Fibroblast of skin of abdomen (primary cell): ENCODE results near the gene SETSIP. TPM values are rescaled to one million over a fixed set of nuclear protein-coding genes. Genes with fewer than 3 reads are reported as not detected.
"Not testable (repeated sequence)": the region's sequence is repeated elsewhere in the genome, so short reads cannot be mapped to it uniquely, and the experiment has no call there.

ENCODE experiments used
- DNase-seq: peaks from one replicate; pipeline ENCODE4 v3.0.0-alpha.2; 2013
- polyA plus RNA-seq, 2 experiments: library from polyadenylated mRNA; unstranded; fragments of 120-200 nt; gene quantifications; one replicate each; pipeline ENCODE4 v1.2.1, GENCODE V29; 2013; ENCODE audit not compliant: insufficient read length in 2 of 2

SETSIP gene, protein sequence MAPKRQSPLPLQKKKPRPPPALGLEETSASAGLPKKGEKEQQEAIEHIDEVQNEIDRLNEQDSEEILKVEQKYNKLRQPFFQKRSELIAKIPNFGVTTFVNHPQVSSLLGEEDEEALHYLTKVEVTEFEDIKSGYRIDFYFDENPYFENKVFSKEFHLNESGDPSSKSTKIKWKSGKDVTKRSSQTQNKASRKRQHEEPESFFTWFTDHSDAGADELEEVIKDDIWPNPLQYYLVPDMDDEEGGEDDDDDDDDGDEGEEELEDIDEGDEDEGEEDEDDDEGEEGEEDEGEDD
- 0.39 TPM for polyA plus RNA-seq (2013, experiment 1 of 2; ENCODE audit: insufficient read length)
- 0.47 TPM for polyA plus RNA-seq (2013, experiment 2 of 2; ENCODE audit: insufficient read length)

GRCh38 chr1:92075311-92075710 lies at the start of gene SETSIP:
Gene SETSIP (minus strand): TSS chr1:92075411. CDS start chr1:92075411, 0 bp downstream.
- no peak for DNase-seq

GRCh38 chr1:92123868-92124267 lies 48.7 kb upstream of the SETSIP start:
- DNase-seq = no peak

- no peak for DNase-seq
Measured at GRCh38 chr1:92118826-92119225, 43.6 kb upstream of the SETSIP start.

DNA sequence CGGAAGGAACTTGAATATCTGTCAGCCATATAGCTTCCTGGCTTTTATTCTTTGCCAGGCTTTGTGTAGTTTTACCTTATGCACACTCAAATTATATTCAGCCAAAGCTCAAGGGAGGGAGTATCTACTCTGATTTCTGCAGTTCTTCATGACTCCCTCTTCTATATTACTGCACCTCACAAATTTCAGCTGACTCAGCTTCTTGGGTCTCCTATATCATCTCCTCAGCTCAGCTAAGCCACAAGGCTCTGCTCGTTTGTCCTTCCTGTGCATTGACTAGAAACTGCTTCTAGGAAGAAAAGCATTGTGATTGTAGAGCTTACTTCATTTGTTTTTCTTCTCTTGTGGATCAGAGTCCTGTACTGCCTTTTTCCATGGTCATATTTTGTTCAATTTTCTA lies 42.3 kb upstream of the SETSIP start:
- no peak for DNase-seq

DNA sequence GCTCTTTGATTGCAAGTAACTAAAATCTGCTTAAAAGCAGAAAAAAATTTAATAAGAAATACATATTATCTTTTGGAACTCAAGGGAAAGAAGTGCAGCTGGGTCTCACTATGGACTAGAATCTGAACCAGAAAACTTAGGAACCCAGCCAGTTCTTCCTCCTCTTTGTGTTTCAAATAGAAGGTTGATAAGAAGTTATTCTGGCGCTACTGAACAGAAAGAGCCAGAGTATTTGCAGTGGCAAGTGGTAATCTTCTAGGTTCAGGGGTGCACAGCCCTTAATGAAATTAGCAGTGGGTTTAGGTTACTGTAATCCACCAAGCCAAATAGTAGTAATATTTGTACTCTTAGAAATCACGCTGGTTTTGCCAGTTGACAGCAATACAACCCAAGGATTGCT lies 33.4 kb upstream of the SETSIP start:
- no peak for DNase-seq

DNA sequence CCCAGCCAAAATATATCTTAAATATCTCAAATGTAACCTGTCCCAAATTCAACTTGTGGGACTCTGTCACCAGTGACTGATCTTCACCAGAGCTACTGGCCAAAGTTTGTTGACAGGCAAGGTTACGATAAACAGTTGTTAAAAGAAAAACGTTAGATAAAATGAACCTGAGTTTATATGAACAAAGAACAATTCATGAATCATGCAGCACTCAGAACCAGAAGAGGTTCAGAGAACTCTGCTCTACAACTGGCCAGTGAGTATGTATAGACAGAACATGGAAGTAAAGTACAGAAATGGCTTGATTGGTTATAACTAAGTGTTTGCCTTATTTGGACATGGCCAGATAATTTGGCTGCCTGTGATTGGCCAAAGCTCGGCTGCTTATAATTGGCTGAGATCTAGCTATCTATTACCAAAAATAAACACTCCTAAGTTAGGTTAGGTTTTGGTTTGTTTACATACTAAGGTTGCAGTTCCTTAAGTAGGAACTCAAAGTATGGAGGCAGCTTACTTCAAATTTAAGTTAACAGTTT lies 30.4 kb upstream of the SETSIP start:
- DNase-seq = no peak

DNA sequence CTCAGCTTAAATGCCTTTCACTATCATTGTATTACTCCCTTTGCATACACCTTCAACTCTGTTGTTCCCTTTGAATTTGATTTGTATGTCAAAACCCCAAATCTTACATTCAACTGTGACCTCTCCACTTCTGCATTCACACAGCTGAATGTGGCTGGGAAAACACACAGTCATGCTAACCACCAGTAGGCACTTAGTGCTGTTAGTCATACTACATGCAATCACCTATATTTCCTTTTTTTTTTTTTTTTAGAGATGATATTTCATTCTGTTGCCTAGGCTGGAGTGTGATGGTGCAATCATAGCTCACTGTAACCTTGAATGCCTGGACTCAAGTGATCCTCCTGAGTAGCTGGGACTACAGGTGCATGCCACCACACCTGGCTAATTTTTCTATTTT lies 21.1 kb upstream of the SETSIP start:
- no peak for DNase-seq

DNA sequence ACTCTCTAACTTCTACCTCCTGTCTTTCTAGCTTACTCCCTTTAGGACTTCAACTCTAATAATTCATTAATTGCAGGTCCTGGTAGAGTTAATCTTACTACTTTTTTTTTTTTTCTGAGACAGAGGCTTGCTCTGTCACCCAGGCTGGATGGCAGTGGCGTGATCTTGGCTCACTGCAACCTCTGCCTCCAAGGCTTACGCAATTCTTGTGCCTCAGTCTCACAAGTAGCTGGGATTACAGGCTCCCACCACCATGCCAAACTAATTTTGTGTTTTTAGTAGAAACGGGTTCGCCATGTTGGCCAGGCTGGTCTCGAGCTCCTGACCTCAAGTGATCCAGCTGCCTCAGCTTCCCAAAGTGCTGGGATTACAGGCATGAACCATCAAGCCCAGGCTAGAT lies 20.7 kb upstream of the SETSIP start:
- DNase-seq = no peak

GRCh38 chr1:92094595-92094994 lies 19.4 kb upstream of the SETSIP start:
- no peak for DNase-seq

DNA sequence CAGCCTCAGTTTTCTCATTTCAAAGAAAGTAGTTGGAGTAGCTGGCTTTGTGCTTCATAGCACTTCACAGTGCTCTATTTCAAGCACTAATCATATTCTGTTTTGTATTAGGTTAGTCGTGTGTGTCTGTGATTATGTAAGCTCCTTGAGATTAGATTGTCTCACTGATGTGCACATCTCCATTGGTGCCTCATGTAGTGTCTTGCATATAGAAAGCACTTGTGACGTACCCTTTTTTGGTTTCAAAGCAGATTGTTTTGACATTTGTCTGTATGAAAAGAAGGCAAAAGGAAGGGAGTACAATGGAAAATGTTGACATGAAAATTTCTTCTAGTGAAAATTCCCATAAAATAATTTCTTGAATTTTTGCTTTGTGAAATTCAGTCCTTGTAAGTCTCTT lies 18.9 kb upstream of the SETSIP start:
- no peak for DNase-seq

- no peak for DNase-seq
Measured at GRCh38 chr1:92091625-92092024, 16.4 kb upstream of the SETSIP start.

DNA sequence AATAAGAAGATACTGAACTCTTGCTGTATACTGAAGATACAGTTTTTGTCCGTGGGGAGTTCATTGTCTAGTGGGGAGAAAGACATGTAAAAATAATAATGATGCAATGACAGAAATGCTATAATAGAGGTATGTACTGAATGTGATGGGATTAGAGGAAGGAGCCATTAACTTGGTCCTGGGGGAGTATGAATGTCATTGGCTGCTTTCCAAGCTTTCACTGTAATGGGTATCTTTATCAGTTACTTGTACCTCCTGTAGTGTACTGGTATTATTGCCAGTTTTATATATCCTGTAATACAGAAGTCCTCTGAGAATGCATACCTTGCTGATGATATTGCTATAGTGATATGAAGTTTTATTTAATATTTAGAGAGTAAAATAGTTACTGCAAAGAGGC lies 12.3 kb upstream of the SETSIP start:
- DNase-seq = no peak

DNA sequence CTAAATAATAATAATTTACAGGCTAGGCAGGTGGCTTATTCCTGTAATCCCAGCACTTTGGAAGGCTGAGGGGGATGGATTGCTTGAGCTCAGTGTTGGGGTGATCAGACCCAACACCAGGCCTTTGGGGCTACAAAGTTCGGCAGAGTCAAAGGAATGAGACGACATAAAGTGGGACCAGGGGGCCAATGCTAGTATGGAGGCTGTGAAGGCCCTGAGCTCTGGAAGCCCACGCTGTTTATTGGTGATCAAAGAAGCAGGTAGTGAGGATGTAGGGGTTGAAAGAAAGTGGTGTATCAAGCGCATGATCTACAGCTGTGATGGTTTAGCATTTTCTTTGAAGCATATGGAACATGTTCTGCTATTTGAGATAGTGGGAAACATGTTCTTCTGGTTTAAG lies 10.5 kb upstream of the SETSIP start:
- no peak for DNase-seq

GRCh38 chr1:92084651-92085050 lies 9.4 kb upstream of the SETSIP start:
- no peak for DNase-seq

DNA sequence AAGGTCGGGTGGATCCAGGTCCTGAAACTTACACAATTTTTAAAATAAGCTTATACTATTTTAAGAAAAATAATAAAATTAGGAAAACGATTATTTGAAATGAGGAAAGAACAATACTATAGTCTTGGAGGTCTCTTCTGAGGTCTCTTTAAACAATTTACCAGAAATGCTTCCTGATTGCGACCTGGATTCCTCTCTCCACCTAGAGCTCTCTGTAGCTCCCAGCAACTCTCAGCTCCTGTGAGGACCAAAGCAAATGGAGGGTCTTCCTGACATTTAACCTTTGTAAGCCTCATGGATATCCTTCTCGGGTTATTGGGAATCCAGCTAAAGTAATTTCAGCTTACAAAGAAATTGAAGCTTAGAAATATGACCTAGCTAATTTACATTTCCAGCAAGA lies 5.8 kb upstream of the SETSIP start:
- no peak for DNase-seq

DNA sequence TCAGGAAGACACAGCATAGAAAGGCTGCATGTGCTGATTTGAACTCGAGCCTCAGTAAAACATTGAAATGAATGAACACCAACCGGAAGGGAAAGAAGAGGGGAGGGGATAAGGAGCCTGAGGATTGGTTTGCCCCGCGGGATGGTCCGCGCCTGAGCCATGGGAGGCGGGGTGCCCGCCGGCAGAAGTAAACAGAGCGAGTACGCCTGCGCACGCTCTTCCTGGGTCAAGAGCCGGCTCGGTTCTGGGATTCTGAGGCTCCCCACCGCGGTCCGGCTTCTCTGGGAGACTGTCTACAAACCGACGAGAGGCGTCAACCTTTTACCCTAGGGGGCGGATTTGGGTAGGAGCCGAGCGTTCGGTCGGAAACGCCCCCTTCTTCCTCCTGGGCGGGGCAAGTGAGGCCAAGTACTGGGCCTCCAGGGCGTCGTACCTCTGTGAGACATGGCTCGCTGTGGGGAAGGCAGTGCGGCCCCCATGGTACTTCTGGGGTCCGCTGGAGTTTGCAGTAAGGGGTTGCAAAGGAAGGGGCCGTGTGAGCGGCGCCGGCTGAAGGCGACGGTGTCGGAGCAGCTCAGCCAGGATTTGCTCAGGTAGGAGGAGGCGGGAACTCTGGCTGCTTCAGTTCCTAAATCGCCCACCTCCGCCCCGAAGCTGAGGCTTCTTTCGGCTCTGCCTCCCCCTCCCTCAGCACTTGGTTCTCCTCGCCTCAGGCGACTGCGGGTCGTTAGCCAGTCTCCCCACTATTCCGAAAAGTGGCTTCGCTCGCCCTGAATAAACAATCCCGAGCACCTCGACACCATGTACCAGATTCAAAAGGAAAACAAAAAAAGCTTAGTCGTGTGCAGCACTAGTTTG lies 5.1 kb upstream of the SETSIP start, which contains the start of gene BTBD8:
Gene BTBD8 (plus strand): TSS at position 218 of the 858 bp plus-strand sequence. CDS start 227 bp downstream, at position 445.
- peak; percentile 63 for DNase-seq

- no peak for DNase-seq
Measured at GRCh38 chr1:92079441-92079840, 4.2 kb upstream of the SETSIP start.

- DNase-seq = not testable (repeated sequence)
Measured at GRCh38 chr1:92078077-92078476, 2.9 kb upstream of the SETSIP start.

- no peak for DNase-seq
Measured at GRCh38 chr1:92076363-92076762, 1.2 kb upstream of the SETSIP start.

GRCh38 chr1:92074446-92074845 lies 765 bp downstream of the SETSIP start:
- not testable (repeated sequence) for DNase-seq

DNA sequence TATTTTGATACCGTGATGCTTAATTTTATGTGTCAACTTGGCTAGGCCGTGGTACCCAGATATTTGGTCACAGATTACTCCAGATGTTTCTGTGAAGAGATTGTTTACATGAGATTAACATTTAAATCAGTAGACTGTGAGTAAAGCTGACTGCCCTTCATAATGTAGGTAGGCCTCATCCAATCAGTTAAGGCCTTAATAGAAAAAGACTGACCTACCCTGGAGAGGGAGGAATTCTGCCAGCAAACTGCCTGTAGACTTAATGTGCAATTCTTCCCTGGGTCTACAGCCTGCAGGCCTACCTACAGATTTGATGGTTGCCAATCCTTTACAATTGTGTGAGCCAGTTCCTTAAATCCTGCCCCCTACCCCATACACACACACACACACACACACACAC lies 4.3 kb downstream of the SETSIP start:
- no peak for DNase-seq

- DNase-seq = no peak
Measured at GRCh38 chr1:92066321-92066720, 8.9 kb downstream of the SETSIP start.

DNA sequence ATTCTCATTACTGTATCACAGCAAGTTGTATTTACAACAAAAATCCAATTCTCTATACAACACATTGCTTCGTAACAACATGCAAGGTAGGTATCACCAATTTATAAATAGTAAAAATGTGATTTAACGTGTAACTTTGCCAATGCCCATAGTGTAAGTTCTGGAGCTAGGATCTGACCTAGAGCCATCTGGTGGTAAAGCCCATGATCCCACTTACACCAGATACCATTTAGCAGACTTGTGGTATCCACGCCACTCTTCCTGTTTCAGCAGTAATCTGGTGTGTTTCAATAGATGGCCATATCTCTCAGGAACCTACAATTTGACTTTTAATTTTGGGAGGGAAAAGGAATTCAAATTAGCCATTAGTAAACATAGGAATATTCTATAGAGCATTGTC lies 10.2 kb downstream of the SETSIP start:
- DNase-seq = no peak
